Hepatocyte (in vitro differentiated cells): Measurements from ENCODE around the gene CRABP1. TPM values are rescaled to one million over a fixed set of nuclear protein-coding genes. Genes with fewer than 3 reads are reported as not detected.
A peak's percentile ranks its signal among the peaks of the same experiment; 100 is the strongest.

Experiments used
- DNase-seq: peaks from one replicate; pipeline ENCODE4 v3.0.0-alpha.2; 2016; ENCODE audit warnings: low spot score
- H2AFZ ChIP-seq: fragments of 200-600 bp; sonication (generic); 2 replicates; pipeline ENCODE4 v1.6.0; 2016; ENCODE audit warnings: antibody characterized with exemption, mild to moderate bottlenecking
- H3K27ac ChIP-seq: fragments of 200-600 bp; sonication (generic); 2 replicates; pipeline ENCODE4 v1.5.1; 2016; ENCODE audit warnings: mild to moderate bottlenecking
- H3K27me3 ChIP-seq: fragments of 200-600 bp; sonication (generic); 2 replicates; pipeline ENCODE4 v1.6.1; 2016
- H3K36me3 ChIP-seq: fragments of 200-600 bp; sonication (generic); replicated peaks from 2 replicates; pipeline ENCODE4 v1.5.1; 2016; ENCODE audit warnings: low read depth; ENCODE audit not compliant: insufficient read depth
- H3K4me1 ChIP-seq: fragments of 200-600 bp; sonication (generic); 2 replicates; pipeline ENCODE4 v1.5.1; 2016; ENCODE audit warnings: mild to moderate bottlenecking, moderate library complexity; ENCODE audit not compliant: insufficient read depth
- H3K4me2 ChIP-seq: fragments of 200-600 bp; sonication (generic); 2 replicates; pipeline ENCODE4 v1.6.0; 2016
- H3K4me3 ChIP-seq: fragments of 200-600 bp; sonication (generic); 2 replicates; pipeline ENCODE4 v1.5.1; 2016; ENCODE audit warnings: mild to moderate bottlenecking
- H3K79me2 ChIP-seq: fragments of 200-600 bp; sonication (generic); 2 replicates; pipeline ENCODE4 v1.6.0; 2017; ENCODE audit warnings: mild to moderate bottlenecking
- H3K9me2 ChIP-seq: fragments of 200-600 bp; sonication (generic); replicated peaks from 2 replicates; pipeline ENCODE4 v1.6.0; 2017; ENCODE audit warnings: mild to moderate bottlenecking; ENCODE audit not compliant: insufficient read depth
- H3K9me3 ChIP-seq: fragments of 200-600 bp; sonication (generic); 2 replicates; pipeline ENCODE4 v1.5.1; 2016; ENCODE audit warnings: low read depth, mild to moderate bottlenecking
- H4K20me1 ChIP-seq: fragments of 200-600 bp; sonication (generic); 2 replicates; pipeline ENCODE4 v1.6.0; 2016; ENCODE audit warnings: mild to moderate bottlenecking; ENCODE audit not compliant: insufficient read depth, poor library complexity, severe bottlenecking
- CTCF ChIP-seq: fragments of 200-600 bp; sonication (generic); IDR thresholded peaks from 2 replicates; pipeline ENCODE4 v1.5.1; 2016; ENCODE audit warnings: antibody characterized with exemption, mild to moderate bottlenecking; ENCODE audit not compliant: poor library complexity
- EZH2 ChIP-seq: fragments of 200-600 bp; sonication (generic); IDR thresholded peaks from 2 replicates; pipeline ENCODE4 v1.6.1; 2016; ENCODE audit warnings: antibody characterized with exemption, mild to moderate bottlenecking, borderline replicate concordance
- EZH2phosphoT487 ChIP-seq: fragments of 200-600 bp; sonication (generic); IDR thresholded peaks from one replicate; pipeline ENCODE4 v1.6.1; 2018; ENCODE audit warnings: antibody characterized with exemption, mild to moderate bottlenecking, low read depth, moderate library complexity; ENCODE audit not compliant: unreplicated experiment, severe bottlenecking
- WGBS: methylation state at CpG from one replicate; pipeline ENCODE4 v1.1.6; 2016; ENCODE audit warnings: low lambda C conversion rate; ENCODE audit errors: missing lambda C conversion rate; 5-methylcytosine and 5-hydroxymethylcytosine counted together
- polyA plus RNA-seq: library from polyadenylated mRNA; unstranded; fragments of >200 nt; fragmentation: Nextera tagmentation; extraction: Ambion mirVana; gene quantifications from 2 replicates; pipeline ENCODE4 v1.2.1, GENCODE V29; 2016
- total RNA-seq: library from RNA; depleted of rRNA; stranded (reverse); fragments of >200 nt; gene quantifications from 2 replicates; pipeline ENCODE4 v1.2.3, GENCODE V29; 2014

CRABP1 gene
- total and polyA plus RNA-seq, 2 experiments from 2014 or later, result 140 to 179 TPM

- Histone ChIP-seq H3K4me3 (no peak overlapping the region), H4K20me1 (no peaks in the 10 kb centered on the region), H2AFZ (no peak overlapping the region), H3K4me1 (peaks cover 29% of the 10 kb centered on the region), H3K9me2 (no peaks in the 10 kb centered on the region), H3K36me3 (no peaks in the 10 kb centered on the region), H3K4me2 (peak overlapping the region; percentile 89), H3K79me2 (peaks cover 4% of the 10 kb centered on the region), H3K27ac (peak overlapping the region; percentile 46), H3K27me3 (peaks cover 50% of the 10 kb centered on the region), H3K9me3 (no peaks in the 10 kb centered on the region)
- WGBS, result 75% methylated on average over 12 of the region's 12 CpGs
- no peak for TF ChIP-seq CTCF
- TF ChIP-seq EZH2, result no peak
- TF ChIP-seq EZH2phosphoT487, result no peak
- no peak for DNase-seq
These were observed 3.3 kb downstream of the CRABP1 start for GRCh38 chr15:78343276-78344060.

- Histone ChIP-seq H3K4me3 (no peak overlapping the region), H3K27me3 (peaks cover 31% of the 10 kb centered on the region), H3K36me3 (no peaks in the 10 kb centered on the region), H3K27ac (peak overlapping the region; percentile 57), H3K9me3 (no peaks in the 10 kb centered on the region), H3K79me2 (peaks cover 1% of the 10 kb centered on the region), H2AFZ (no peak overlapping the region), H3K9me2 (no peaks in the 10 kb centered on the region), H3K4me1 (peaks cover 29% of the 10 kb centered on the region), H4K20me1 (no peaks in the 10 kb centered on the region), H3K4me2 (peak overlapping the region; percentile 44)
- TF ChIP-seq EZH2phosphoT487 (no peak), CTCF (no peak), EZH2 (no peak)
- no peak for DNase-seq
- WGBS, result 69% methylated on average over 9 of the region's 9 CpGs
These were observed 5.4 kb downstream of the CRABP1 start for GRCh38 chr15:78345396-78346125.

- TF ChIP-seq EZH2, result no peak
- no peak for TF ChIP-seq EZH2phosphoT487
- no peak for TF ChIP-seq CTCF
- peak; percentile 24 for DNase-seq
- Histone ChIP-seq H3K79me2 (no peaks in the 10 kb centered on the region), H3K9me3 (no peaks in the 10 kb centered on the region), H3K9me2 (no peaks in the 10 kb centered on the region), H3K36me3 (no peaks in the 10 kb centered on the region), H4K20me1 (no peaks in the 10 kb centered on the region), H3K27ac (peak overlapping the region; percentile 57), H3K27me3 (peaks cover 8% of the 10 kb centered on the region), H2AFZ (no peak overlapping the region), H3K4me2 (no peak overlapping the region), H3K4me3 (no peak overlapping the region), H3K4me1 (peaks cover 22% of the 10 kb centered on the region)
- WGBS, result 55% methylated on average over 17 of the region's 17 CpGs
These were observed 7.7 kb downstream of the CRABP1 start for GRCh38 chr15:78347586-78348543.
